ENCODE results near the gene COL2A1. TPM values are rescaled to one million over a fixed set of nuclear protein-coding genes. Genes with fewer than 3 reads are reported as not detected.

The COL2A1 gene
- total RNA-seq, 1 experiment from 2014 or later = 10.8 TPM

GRCh38 chr12:47992776-47993175 lies 11.5 kb downstream of the COL2A1 start:
- no peak overlapping the region for H3K4me2 ChIP-seq (ENCODE audit: insufficient read depth, insufficient read length, low read length)
- H2BK12ac ChIP-seq (ENCODE audit: insufficient read length, low read depth, low read length) = no peak overlapping the region
- no peaks in the 10 kb centered on the region for H4K20me1 ChIP-seq (ENCODE audit: control insufficient read depth, insufficient read depth, insufficient read length)
- peaks cover 99% of the 10 kb centered on the region for H3K27me3 Mint-ChIP-seq (ENCODE audit: low read depth)
- no peaks in the 10 kb centered on the region for H3K79me2 ChIP-seq (ENCODE audit: insufficient read depth, low read length)
- no peaks in the 10 kb centered on the region for H3K9me3 Mint-ChIP-seq
- no peak overlapping the region for H3K56ac ChIP-seq (ENCODE audit: insufficient read length, low read depth, low read length)
- no peak overlapping the region for H4K91ac ChIP-seq (ENCODE audit: insufficient read length, low read depth, low read length)
- H3K4me3 Mint-ChIP-seq = no peak overlapping the region
- DNase-seq = no peak
- no peak overlapping the region for H3K27ac ChIP-seq (ENCODE audit: insufficient read length, low read depth, low read length)
- H3K79me1 ChIP-seq (ENCODE audit: insufficient read depth, low read depth, low read length, poor library complexity, severe bottlenecking) = no peaks in the 10 kb centered on the region
- H4K5ac ChIP-seq (ENCODE audit: insufficient read length, low read depth, low read length) = no peak overlapping the region
- peaks cover 5% of the 10 kb centered on the region; the same call in 1 of the 2 replicates for H3K27me3 ChIP-seq (ENCODE audit: insufficient read depth, low read length)
- H3K18ac ChIP-seq (ENCODE audit: insufficient read length, low read depth, low read length) = no peak overlapping the region
- H3K23me2 ChIP-seq (ENCODE audit: insufficient read length, low read depth, low read length, poor library complexity, severe bottlenecking) = no peaks in the 10 kb centered on the region
- no peaks in the 10 kb centered on the region for H3K4me1 ChIP-seq (ENCODE audit: insufficient read depth, low read length)
- peaks cover 10 to 18% of the 10 kb centered on the region in 2 experiments for H3K4me1 Mint-ChIP-seq
- H2BK120ac ChIP-seq (ENCODE audit: low read depth, low read length, poor library complexity, severe bottlenecking) = no peak overlapping the region
- no peak overlapping the region for H3K23ac ChIP-seq (ENCODE audit: insufficient read length, low read depth, low read length)
- no peak overlapping the region for H3K4ac ChIP-seq (ENCODE audit: low read depth, low read length)
- no peaks in the 10 kb centered on the region for H3K9me3 ChIP-seq (ENCODE audit: control insufficient read depth, low read depth, low read length)
- H4K8ac ChIP-seq (replicated peaks; ENCODE audit: insufficient read length, low read depth, low read length) = no peak overlapping the region
- H3T11ph ChIP-seq (ENCODE audit: low read length) = no peak overlapping the region
- no CpG with 5 or more reads among the region's 10 CpGs for WGBS (ENCODE audit: extremely low coverage, insufficient read length, low lambda C conversion rate)
- no peaks in the 10 kb centered on the region for H3K36me3 Mint-ChIP-seq (ENCODE audit: insufficient read depth in 1 of 3, low read depth in 3 of 3)
- H3K9ac ChIP-seq (ENCODE audit: extremely low read depth, insufficient read length, low read length) = no peak overlapping the region
- no peak overlapping the region for H2AK5ac ChIP-seq (ENCODE audit: insufficient read length, low read length)
- H3K27ac Mint-ChIP-seq = no peak overlapping the region
- no peak for TF ChIP-seq CTCF (conservative IDR thresholded peaks at IDR 0.05)
- H2BK20ac ChIP-seq (ENCODE audit: low read depth, low read length, poor library complexity, severe bottlenecking) = no peak overlapping the region
- no peak overlapping the region for H3K14ac ChIP-seq (ENCODE audit: insufficient read depth, low read length)
- no peak overlapping the region for H2BK5ac ChIP-seq (ENCODE audit: insufficient read length, low read length)
- H2AFZ ChIP-seq (ENCODE audit: low read length) = no peak overlapping the region
- H2BK15ac ChIP-seq (ENCODE audit: low read depth, low read length) = no peak overlapping the region

All from H9 (cell line).